Measurements from ENCODE around the gene HIVEP2. TPM values are rescaled to one million over a fixed set of nuclear protein-coding genes. Genes with fewer than 3 reads are reported as not detected.

The HIVEP2 gene
- total RNA-seq, 3 donors from 2014 or later = 34.9 to 40.9 (median 36.3) TPM

- Mint-ChIP-seq H3K9me3 (no peaks in the 10 kb centered on the region), H3K4me1 (ENCODE audit: low read depth) (peaks cover 26% of the 10 kb centered on the region), H3K36me3 (ENCODE audit: insufficient read depth) (no peaks in the 10 kb centered on the region), H3K27me3 (ENCODE audit: low read depth) (no peaks in the 10 kb centered on the region), H3K4me3 (no peak overlapping the region)
- ATAC-seq (peak in 1 of 2 donors; percentile 12), DNase-seq (no peak)
These were observed 7.6 kb upstream of the HIVEP2 start for GRCh38 chr6:142952614-142953013.

DNA sequence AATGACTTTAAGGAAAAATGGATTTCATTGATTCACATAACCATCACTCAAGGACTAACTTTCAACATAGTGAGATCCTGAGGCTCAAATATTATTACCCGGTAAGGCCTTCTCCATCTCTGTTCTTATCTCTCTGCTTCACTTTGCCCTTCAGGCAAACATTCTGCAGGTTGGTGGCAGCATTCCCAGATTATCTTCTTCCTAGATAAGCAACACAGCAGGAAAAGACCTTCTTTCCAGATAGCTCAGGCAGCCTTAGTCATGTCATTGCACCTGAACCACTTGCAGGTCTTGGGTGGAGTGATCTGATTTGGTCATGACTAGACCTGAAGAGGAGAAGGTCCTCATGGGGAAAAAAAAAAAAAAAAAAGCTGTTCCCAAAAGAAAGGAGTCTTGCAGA, 5.3 kb upstream of the HIVEP2 start:
- no peak for ATAC-seq
- no peak for DNase-seq
- Mint-ChIP-seq H3K36me3 (ENCODE audit: insufficient read depth) (no peaks in the 10 kb centered on the region), H3K4me1 (ENCODE audit: low read depth) (peaks cover 26% of the 10 kb centered on the region), H3K9me3 (no peaks in the 10 kb centered on the region), H3K27me3 (ENCODE audit: low read depth) (no peaks in the 10 kb centered on the region), H3K4me3 (no peak overlapping the region)

- Mint-ChIP-seq H3K9me3 (no peaks in the 10 kb centered on the region), H3K4me3 (peak overlapping the region; percentile 84), H3K4me1 (ENCODE audit: low read depth) (peaks cover 28% of the 10 kb centered on the region), H3K27me3 (ENCODE audit: low read depth) (no peaks in the 10 kb centered on the region), H3K36me3 (ENCODE audit: insufficient read depth) (no peaks in the 10 kb centered on the region)
- ATAC-seq (no peak), DNase-seq (no peak)
These were observed 2.9 kb upstream of the HIVEP2 start for GRCh38 chr6:142947714-142948480.

DNA sequence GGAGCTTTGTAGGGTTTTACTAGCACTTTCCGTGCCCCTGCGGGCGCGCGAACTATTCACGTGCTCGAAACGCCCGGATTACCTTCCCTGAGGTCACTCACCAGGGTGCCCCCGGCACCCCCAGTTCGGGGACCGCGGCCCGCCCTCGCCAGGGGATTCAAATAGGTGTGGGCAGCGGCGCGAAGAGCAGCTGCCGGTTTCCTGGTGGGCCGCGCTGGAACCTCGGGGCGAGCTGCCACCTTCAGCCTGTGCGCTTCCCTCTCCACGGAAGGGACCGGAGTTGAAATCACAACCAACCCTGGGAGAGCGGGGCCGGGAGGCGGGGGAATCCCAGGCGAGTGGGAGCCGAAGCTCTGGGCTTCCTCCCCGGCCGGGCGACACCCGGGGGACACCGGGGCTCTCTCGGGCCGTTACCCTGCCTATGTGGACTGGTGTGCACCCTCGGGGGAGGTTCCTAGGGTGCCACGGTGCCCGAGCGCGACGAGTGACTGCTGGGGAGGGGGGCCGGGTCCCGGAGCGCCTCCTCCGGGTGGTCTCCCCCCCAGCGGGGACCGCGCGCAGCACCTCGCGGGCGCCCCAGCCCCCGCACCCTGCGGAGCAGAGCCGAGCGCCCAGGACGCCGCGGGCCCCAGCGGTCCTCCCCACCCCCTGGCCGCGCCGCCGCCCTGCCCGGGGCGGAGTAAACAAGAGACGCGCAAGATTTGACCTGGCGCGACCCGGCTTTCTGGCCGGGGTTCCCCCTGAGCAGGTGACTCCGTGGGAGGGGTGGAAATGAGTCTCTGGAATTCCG, 2.1 kb upstream of the HIVEP2 start:
- ATAC-seq = peak; percentile 27 to 30
- peaks cover 28% of the 10 kb centered on the region for H3K4me1 Mint-ChIP-seq (ENCODE audit: low read depth)
- no peaks in the 10 kb centered on the region for H3K36me3 Mint-ChIP-seq (ENCODE audit: insufficient read depth)
- H3K9me3 Mint-ChIP-seq = no peaks in the 10 kb centered on the region
- no peaks in the 10 kb centered on the region for H3K27me3 Mint-ChIP-seq (ENCODE audit: low read depth)
- H3K4me3 Mint-ChIP-seq = peak overlapping the region; percentile 90
- DNase-seq = peak; percentile 76

- peak overlapping the region; percentile 90 for H3K4me3 Mint-ChIP-seq
- peaks cover 32% of the 10 kb centered on the region for H3K4me1 Mint-ChIP-seq (ENCODE audit: low read depth)
- no peaks in the 10 kb centered on the region for H3K27me3 Mint-ChIP-seq (ENCODE audit: low read depth)
- no peaks in the 10 kb centered on the region for H3K36me3 Mint-ChIP-seq (ENCODE audit: insufficient read depth)
- H3K9me3 Mint-ChIP-seq = no peaks in the 10 kb centered on the region
- DNase-seq (peak; percentile 91), ATAC-seq (peak; percentile 42 to 49)
These were observed 1.4 kb upstream of the HIVEP2 start for GRCh38 chr6:142946181-142946923.

- DNase-seq = peak; percentile 63
- Mint-ChIP-seq H3K4me1 (ENCODE audit: low read depth) (peaks cover 39% of the 10 kb centered on the region), H3K36me3 (ENCODE audit: insufficient read depth) (peaks cover 2% of the 10 kb centered on the region), H3K9me3 (no peaks in the 10 kb centered on the region), H3K27me3 (ENCODE audit: low read depth) (no peaks in the 10 kb centered on the region), H3K4me3 (peak overlapping the region; percentile 90)
- peak; percentile 7 to 9 for ATAC-seq
These were observed 637 bp upstream of the HIVEP2 start for GRCh38 chr6:142945446-142946180.

DNA sequence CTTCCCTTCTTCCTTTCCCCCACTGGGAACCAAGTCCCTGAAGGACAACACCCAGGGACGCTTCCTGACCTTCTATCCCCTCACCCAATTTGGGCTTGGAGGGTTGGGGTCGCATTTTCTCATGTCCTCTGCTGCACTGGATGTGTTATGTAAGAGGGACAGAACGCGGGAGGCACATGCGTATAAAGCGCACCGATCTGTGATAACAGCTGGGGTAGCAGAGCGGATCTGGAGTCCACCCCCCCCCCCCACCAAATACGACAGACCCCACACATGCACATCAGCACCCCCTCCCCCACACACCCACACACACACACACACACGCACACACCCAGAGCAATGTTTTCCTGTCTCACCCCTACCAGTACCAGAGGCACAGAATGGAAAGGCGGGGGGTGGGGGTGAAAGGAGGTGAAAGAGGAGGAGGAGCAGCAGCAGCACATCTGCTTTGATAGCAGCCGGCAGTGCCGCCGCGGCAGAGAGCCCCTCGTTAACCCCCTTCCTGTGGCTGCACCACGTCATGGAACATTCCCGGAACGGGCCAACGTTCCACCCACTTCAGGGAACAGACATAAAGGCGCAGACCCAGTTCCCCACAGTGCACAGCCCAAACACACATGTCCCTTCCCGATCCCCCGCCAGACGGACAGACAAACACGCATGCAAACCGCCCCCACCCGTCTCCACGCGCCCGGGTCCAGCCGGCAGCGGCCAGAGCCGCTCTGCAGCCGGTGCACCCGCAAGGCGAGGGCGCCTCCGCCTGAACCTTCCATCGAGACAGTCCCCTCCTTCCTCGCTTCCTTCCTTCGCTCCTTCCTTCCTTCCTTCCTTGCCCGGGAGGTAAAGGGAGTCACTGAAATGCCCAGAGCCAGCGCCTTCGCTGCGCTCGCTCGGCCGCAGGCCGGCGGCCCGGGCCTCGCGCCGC, 590 bp downstream of the HIVEP2 start:
- peak overlapping the region; percentile 98 for H3K4me3 Mint-ChIP-seq
- DNase-seq (peak; percentile 97), ATAC-seq (peak; percentile 44 to 47)
- peaks cover 47% of the 10 kb centered on the region for H3K4me1 Mint-ChIP-seq (ENCODE audit: low read depth)
- H3K27me3 Mint-ChIP-seq (ENCODE audit: low read depth) = no peaks in the 10 kb centered on the region
- peaks cover 2% of the 10 kb centered on the region for H3K36me3 Mint-ChIP-seq (ENCODE audit: insufficient read depth)
- no peaks in the 10 kb centered on the region for H3K9me3 Mint-ChIP-seq

DNA sequence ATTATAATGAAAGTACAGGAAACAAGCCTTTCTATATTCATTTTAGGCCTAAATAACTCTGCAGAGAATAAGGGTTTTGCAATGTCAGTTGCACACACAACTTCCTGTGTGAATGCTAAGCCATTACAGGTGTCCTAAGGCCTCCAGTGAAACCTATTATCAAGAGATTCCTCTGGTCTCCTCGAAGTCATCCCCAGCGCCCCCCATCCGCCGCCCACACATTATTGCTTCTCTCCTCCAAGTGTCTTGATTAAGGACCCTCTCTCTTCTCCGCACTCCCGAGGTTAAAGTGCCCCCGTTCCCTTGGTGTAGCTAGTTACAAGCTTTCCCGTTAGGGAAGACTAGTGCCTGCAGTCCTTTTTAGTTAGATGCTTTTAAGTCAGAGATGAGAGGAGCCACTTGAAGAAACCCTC, 1.3 kb downstream of the HIVEP2 start:
- Mint-ChIP-seq H3K36me3 (ENCODE audit: insufficient read depth) (peaks cover 2% of the 10 kb centered on the region), H3K27me3 (ENCODE audit: low read depth) (no peaks in the 10 kb centered on the region), H3K4me3 (peak overlapping the region; percentile 98), H3K9me3 (no peaks in the 10 kb centered on the region), H3K4me1 (ENCODE audit: low read depth) (peaks cover 53% of the 10 kb centered on the region)
- no peak for ATAC-seq
- DNase-seq = peak; percentile 24

DNA sequence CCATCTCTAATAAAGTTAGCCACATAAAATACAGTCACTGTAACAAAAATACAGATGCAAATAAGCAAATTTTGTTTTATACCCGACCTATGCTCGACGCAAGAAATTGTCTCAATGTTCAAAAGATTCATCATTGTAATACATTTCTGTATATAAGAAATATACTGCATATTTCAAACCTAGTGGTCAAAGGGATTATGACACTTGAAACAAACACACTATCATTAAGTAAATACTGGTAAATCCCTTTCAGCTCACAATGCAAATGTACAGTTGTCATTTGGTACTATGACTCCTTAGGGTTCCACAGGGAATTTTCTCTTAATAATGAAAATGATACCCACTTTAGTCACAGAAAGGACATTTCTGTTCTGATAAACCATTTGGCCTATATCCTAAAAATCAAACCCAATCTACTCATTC, 2.2 kb downstream of the HIVEP2 start:
- Mint-ChIP-seq H3K4me1 (ENCODE audit: low read depth) (peaks cover 56% of the 10 kb centered on the region), H3K9me3 (no peaks in the 10 kb centered on the region), H3K4me3 (peak overlapping the region; percentile 98), H3K27me3 (ENCODE audit: low read depth) (no peaks in the 10 kb centered on the region), H3K36me3 (ENCODE audit: insufficient read depth) (peaks cover 4% of the 10 kb centered on the region)
- no peak for DNase-seq
- no peak for ATAC-seq

DNA sequence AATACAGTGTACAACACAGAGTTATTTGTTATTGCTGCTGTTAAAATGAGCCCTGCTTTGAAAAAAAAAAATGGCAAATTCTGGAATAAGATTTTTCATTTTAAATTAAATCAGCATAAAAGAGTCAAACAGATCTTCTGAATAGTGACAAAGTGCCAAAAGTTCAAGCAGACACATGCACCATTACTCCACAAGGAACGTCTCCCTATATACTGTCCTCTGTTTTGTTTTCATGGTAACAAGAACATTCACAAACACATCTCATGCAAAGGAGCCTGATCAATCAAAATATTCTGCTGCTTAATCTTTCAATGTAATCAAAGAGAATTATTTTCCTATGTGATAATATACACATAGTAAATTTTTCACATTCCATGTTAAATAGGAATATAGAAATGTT, 2.7 kb downstream of the HIVEP2 start:
- Mint-ChIP-seq H3K27me3 (ENCODE audit: low read depth) (no peaks in the 10 kb centered on the region), H3K4me3 (peak overlapping the region; percentile 98), H3K9me3 (no peaks in the 10 kb centered on the region)

DNA sequence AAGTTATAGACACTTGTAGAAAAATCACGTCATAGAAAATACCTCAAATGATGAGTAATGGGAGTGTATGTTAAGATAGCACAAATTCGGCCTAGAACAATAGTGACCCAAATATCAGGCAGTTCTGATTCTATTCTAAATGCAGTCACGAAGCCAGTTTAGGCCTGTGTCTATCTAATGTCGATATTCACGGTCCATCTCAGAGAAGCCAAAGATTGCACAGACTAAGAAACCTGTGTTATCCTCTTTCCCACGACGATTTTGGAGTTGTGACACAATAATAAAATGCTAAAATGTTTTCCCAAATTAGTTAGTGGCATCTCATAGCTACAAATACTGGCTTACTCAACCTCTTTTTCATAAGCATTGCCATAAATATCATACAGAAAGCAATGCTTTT, 4.0 kb downstream of the HIVEP2 start:
- Mint-ChIP-seq H3K36me3 (ENCODE audit: insufficient read depth) (peaks cover 6% of the 10 kb centered on the region), H3K27me3 (ENCODE audit: low read depth) (no peaks in the 10 kb centered on the region), H3K4me1 (ENCODE audit: low read depth) (peaks cover 69% of the 10 kb centered on the region), H3K4me3 (peak overlapping the region; percentile 98), H3K9me3 (no peaks in the 10 kb centered on the region)
- ATAC-seq (no peak), DNase-seq (no peak)

More for the DNA sequence above, 2.7 kb downstream of the HIVEP2 start:
- ATAC-seq (no peak), DNase-seq (no peak)
- H3K4me1 Mint-ChIP-seq (ENCODE audit: low read depth) = peaks cover 60% of the 10 kb centered on the region
- peaks cover 6% of the 10 kb centered on the region for H3K36me3 Mint-ChIP-seq (ENCODE audit: insufficient read depth)

DNA sequence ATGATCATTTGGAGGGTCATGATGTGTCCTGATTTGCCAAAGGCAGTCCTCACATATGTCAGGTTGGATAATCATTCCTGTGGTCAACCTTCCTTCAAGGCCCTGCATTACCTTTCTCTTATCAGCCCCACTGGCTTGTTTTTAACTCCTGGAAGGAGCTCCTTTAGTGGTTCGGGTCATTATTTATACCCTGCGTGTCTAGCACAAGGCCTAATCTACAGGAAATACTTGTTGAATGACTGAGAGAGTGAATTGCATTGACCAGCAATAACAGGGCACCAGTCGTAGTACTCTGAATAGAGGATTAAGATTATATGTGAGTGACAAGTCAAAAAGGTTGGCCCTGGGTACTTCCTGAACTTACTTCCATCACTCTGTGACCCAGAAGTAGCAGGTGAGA, 4.5 kb downstream of the HIVEP2 start:
- no peaks in the 10 kb centered on the region for H3K27me3 Mint-ChIP-seq (ENCODE audit: low read depth)
- no peak for ATAC-seq
- H3K9me3 Mint-ChIP-seq = no peaks in the 10 kb centered on the region
- DNase-seq = no peak
- H3K4me1 Mint-ChIP-seq (ENCODE audit: low read depth) = peaks cover 73% of the 10 kb centered on the region
- peaks cover 7% of the 10 kb centered on the region for H3K36me3 Mint-ChIP-seq (ENCODE audit: insufficient read depth)
- H3K4me3 Mint-ChIP-seq = peak overlapping the region; percentile 98

- ATAC-seq (no peak), DNase-seq (no peak)
- peaks cover 92% of the 10 kb centered on the region for H3K4me1 Mint-ChIP-seq (ENCODE audit: low read depth)
- peaks cover 16% of the 10 kb centered on the region for H3K36me3 Mint-ChIP-seq (ENCODE audit: insufficient read depth)
- H3K4me3 Mint-ChIP-seq = peak overlapping the region; percentile 63
- H3K9me3 Mint-ChIP-seq = no peaks in the 10 kb centered on the region
- H3K27me3 Mint-ChIP-seq (ENCODE audit: low read depth) = no peaks in the 10 kb centered on the region
These were observed 6.5 kb downstream of the HIVEP2 start for GRCh38 chr6:142938510-142938909.
